Transverse colon (tissue), 4 donors: Measurements from ENCODE around the gene TJP3. TPM values are rescaled to one million over a fixed set of nuclear protein-coding genes. Genes with fewer than 3 reads are reported as not detected.
A peak's percentile ranks its signal among the peaks of the same experiment; 100 is the strongest.

Experiments
- DNase-seq: peaks from one replicate; pipeline ENCODE4 v3.0.0-alpha.2; 2019
- H3K27ac ChIP-seq, 4 donors: fragments of 200-600 bp; sonication (generic); 2 replicates each; pipeline ENCODE4 v1.5.1; 2016 to 2018; ENCODE audit warnings: inconsistent platforms in 4 of 4
- H3K27me3 ChIP-seq: fragments of 200-600 bp; sonication (generic); 2 replicates; pipeline ENCODE4 v1.5.1; 2017; ENCODE audit warnings: inconsistent platforms
- H3K36me3 ChIP-seq, 4 donors: fragments of 200-600 bp; sonication (generic); 2 replicates each; pipeline ENCODE4 v1.5.1; 2017 to 2019; ENCODE audit warnings: inconsistent platforms in 4 of 4
- H3K4me1 ChIP-seq, 4 donors: fragments of 200-600 bp; sonication (generic); 2 replicates each; pipeline ENCODE4 v1.5.1; 2017 to 2020; ENCODE audit warnings: inconsistent platforms in 4 of 4
- H3K4me3 ChIP-seq, 4 donors: fragments of 200-600 bp; sonication (generic); 1 replicate in 1 of 4; 2 replicates in 3 of 4; pipeline versions ENCODE4 v1.5.1 to v1.6.1; 2017 to 2019; ENCODE audit warnings: inconsistent platforms in 4 of 4
- H3K9me3 ChIP-seq, 2 donors: fragments of 200-600 bp; sonication (generic); 2 replicates each; pipeline ENCODE4 v1.5.1; 2017 to 2019; ENCODE audit warnings: inconsistent platforms in 2 of 2
- CTCF ChIP-seq, 5 experiments: fragments of 200-600 bp in 3 of 5; fragments of 450-650 bp in 2 of 5; sonication (generic) in 3 of 5; IDR thresholded peaks; 1 replicate in 2 of 5; 2 replicates in 3 of 5; pipeline ENCODE4 v1.5.1; 2016 to 2017; ENCODE audit warnings: antibody characterized with exemption in 5 of 5, inconsistent platforms in 3 of 5, mild to moderate bottlenecking in 2 of 5, moderate library complexity in 1 of 5
- EP300 ChIP-seq: sonication (generic); formaldehyde crosslinking; IDR thresholded peaks from one replicate; pipeline ENCODE4 v1.6.1; 2017; ENCODE audit warnings: antibody characterized with exemption, low read depth
- POLR2A ChIP-seq: fragments of 450-650 bp; IDR thresholded peaks from one replicate; pipeline ENCODE4 v1.6.1; 2016; ENCODE audit warnings: antibody characterized with exemption, mild to moderate bottlenecking, moderate library complexity
- POLR2AphosphoS5 ChIP-seq, 3 donors: sonication (generic); formaldehyde crosslinking; IDR thresholded peaks; one replicate each; pipeline ENCODE4 v1.6.1; 2016; ENCODE audit warnings: antibody characterized with exemption in 3 of 3
- WGBS, 2 donors: methylation state at CpG; one replicate each; pipeline ENCODE4 v1.1.5; 2018; ENCODE audit warnings: low coverage in 1 of 2; 5-methylcytosine and 5-hydroxymethylcytosine counted together
- in situ Hi-C, 4 donors: fragments of 200-750 bp; cut with MboI; loops; one replicate each; pipeline versions ENCODE4 v1.15.0 to v1.15.1; 2017; ENCODE audit warnings: low sequenced_read_pairs in 3 of 4, low pct_ligation_motif_present in 1 of 4, low pct_unique_long_range_greater_than_20kb in 1 of 4
- intact Hi-C: fragments of 100-400 bp; cut with DNase I; formaldehyde crosslinking; loops from one replicate; pipeline ENCODE4 v1.15.1; 2023; ENCODE audit warnings: low total_unique reads
- total RNA-seq, 4 donors: library from RNA; depleted of rRNA; stranded (reverse); fragments of >200 nt; gene quantifications; one replicate each; pipeline ENCODE4 v1.1.0, GENCODE V29; 2016

The TJP3 gene
- total RNA-seq, 4 donors from 2014 or later = 234 to 894 (median 282) TPM

- 94% methylated on average over 12 of the region's 13 CpGs; no CpG with 5 or more reads in 1 of the 2 donors for WGBS, 2 donors
- no peak overlapping the region for H3K4me3 ChIP-seq
- DNase-seq = no peak
- peaks cover 40% of the 10 kb centered on the region for H3K27me3 ChIP-seq
- H3K9me3 ChIP-seq = peaks cover 17 to 20% of the 10 kb centered on the region in 2 donors
- peaks cover 0 to 8% (median 0%) of the 10 kb centered on the region in 4 donors for H3K4me1 ChIP-seq
- in situ Hi-C loops (no loop called here), intact Hi-C loops (no loop called here)
- no peak overlapping the region for H3K27ac ChIP-seq
- H3K36me3 ChIP-seq = no peaks in the 10 kb centered on the region
- TF ChIP-seq POLR2AphosphoS5 (IDR thresholded peaks at IDR 0.05) (no peak), EP300 (no peak), CTCF (IDR thresholded peaks at IDR 0.05) (no peak), POLR2A (no peak)
Observed at GRCh38 chr19:3782903-3783302, 74.7 kb downstream of the TJP3 start.

- no peak overlapping the region for H3K27ac ChIP-seq
- intact Hi-C loops (no loop called here), in situ Hi-C loops (no loop called here)
- TF ChIP-seq EP300 = no peak
- no peak for TF ChIP-seq POLR2A
- peak in 1 of 5 experiments; percentile 14 for TF ChIP-seq CTCF (IDR thresholded peaks at IDR 0.05)
- H3K4me3 ChIP-seq = no peak overlapping the region
- WGBS, 2 donors = 85% methylated on average over 49 of the region's 49 CpGs; no CpG with 5 or more reads in 1 of the 2 donors
- H3K36me3 ChIP-seq = no peaks in the 10 kb centered on the region
- no peak for DNase-seq
- peaks cover 40% of the 10 kb centered on the region for H3K27me3 ChIP-seq
- H3K4me1 ChIP-seq = peaks cover 0 to 8% (median 0%) of the 10 kb centered on the region in 4 donors
- peaks cover 17 to 20% of the 10 kb centered on the region in 2 donors for H3K9me3 ChIP-seq
Observed at GRCh38 chr19:3783660-3784584, 75.7 kb downstream of the TJP3 start.

- TF ChIP-seq EP300 = no peak
- Histone ChIP-seq H3K9me3 (peaks cover 17 to 20% of the 10 kb centered on the region in 2 donors), H3K4me1 (peaks cover 0 to 8% (median 0%) of the 10 kb centered on the region in 4 donors), H3K27me3 (peaks cover 40% of the 10 kb centered on the region), H3K4me3 (peak overlapping the region in 2 of 4 donors; percentile 24 to 36), H3K36me3 (no peaks in the 10 kb centered on the region), H3K27ac (no peak overlapping the region)
- DNase-seq = no peak
- 19 to 60% methylated on average over 1 to 25 of the region's 25 CpGs for WGBS, 2 donors
- in situ Hi-C loops = no loop called here
- intact Hi-C loops = no loop called here
Observed at GRCh38 chr19:3784607-3785450, 76.6 kb downstream of the TJP3 start.

- in situ Hi-C loops = no loop called here
- peaks cover 17 to 20% of the 10 kb centered on the region in 2 donors for H3K9me3 ChIP-seq
- TF ChIP-seq POLR2AphosphoS5 (IDR thresholded peaks at IDR 0.05) (no peak), POLR2A (no peak), CTCF (IDR thresholded peaks at IDR 0.05) (no peak), EP300 (no peak)
- peak overlapping the region in 3 of 4 donors; percentile 4 to 36 (median 24) for H3K4me3 ChIP-seq
- H3K36me3 ChIP-seq = no peaks in the 10 kb centered on the region
- H3K27ac ChIP-seq = peak overlapping the region in 1 of 4 donors; percentile 20
- H3K4me1 ChIP-seq = peaks cover 0 to 8% (median 0%) of the 10 kb centered on the region in 4 donors
- DNase-seq = no peak
- 2% methylated on average over 29 of the region's 47 CpGs; no CpG with 5 or more reads in 1 of the 2 donors for WGBS, 2 donors
- intact Hi-C loops = no loop called here
- H3K27me3 ChIP-seq = peaks cover 40% of the 10 kb centered on the region
Observed at GRCh38 chr19:3785451-3785937, 77.3 kb downstream of the TJP3 start.
